AG04450 (cell line): ENCODE results near the gene TNFRSF4. TPM values are rescaled to one million over a fixed set of nuclear protein-coding genes. Genes with fewer than 3 reads are reported as not detected.

Source experiments
- CTCF ChIA-PET: fragments of 300-600, 350-600 bp; formaldehyde crosslinking; extraction: SDS; loops from one replicate; lab custom pipeline; 2022; ENCODE audit warnings: antibody characterized with exemption, inconsistent platforms; lab: Charles Lee
- POLR2A ChIA-PET: fragments of 350-600 bp; formaldehyde crosslinking; extraction: SDS; loops from one replicate; lab custom pipeline; 2021; ENCODE audit warnings: antibody characterized with exemption, inconsistent platforms; lab: Yijun Ruan, JAX
- DNase-seq: peaks from one replicate; pipeline ENCODE4 v3.0.0-alpha.2; 2011; ENCODE audit warnings: low read depth, low spot score
- H3K27ac ChIP-seq: one replicate; pipeline ENCODE4 v1.5.1; 2012; ENCODE audit warnings: low read depth, low read length, control low read depth
- H3K27me3 ChIP-seq: one replicate; pipeline ENCODE4 v1.6.0; 2012; ENCODE audit warnings: low read length; ENCODE audit not compliant: control insufficient read depth, insufficient read depth
- H3K4me3 ChIP-seq: 2 replicates; pipeline ENCODE4 v1.5.1; 2011; ENCODE audit warnings: mild to moderate bottlenecking, low read depth, low read length, control low read depth
- H3K9me3 ChIP-seq: 2 replicates; pipeline ENCODE4 v1.5.1; 2012; ENCODE audit warnings: low read length; ENCODE audit not compliant: control insufficient read depth, insufficient read depth
- CTCF ChIP-seq: IDR thresholded peaks from 2 replicates; pipeline ENCODE4 v1.5.1; 2011; ENCODE audit warnings: low read depth, low read length, control low read depth, inconsistent platforms
- polyA plus RNA-seq: library from polyadenylated mRNA; depleted of rRNA; stranded (reverse); fragments of >200 nt; gene quantifications from 2 replicates; pipeline ENCODE4 v1.2.3, GENCODE V29; 2011

Gene TNFRSF4
- polyA plus RNA-seq, 1 experiment = 0.07 TPM

- DNase-seq = no peak
- CTCF ChIA-PET = no interaction called here
- H3K27me3 ChIP-seq = no peaks in the 10 kb centered on the region
- no peak for TF ChIP-seq CTCF
- H3K4me3 ChIP-seq = no peak overlapping the region
- H3K9me3 ChIP-seq = peaks cover under 1% of the 10 kb centered on the region; the same call in 1 of the 2 replicates
- no peak overlapping the region for H3K27ac ChIP-seq
- POLR2A ChIA-PET = interaction anchor here (0.6 kb wide), 1 partner anchor 98 kb away, joined by 6 read pairs; no protein-coding TSS in a partner anchor
Measured at GRCh38 chr1:1223891-1224290, 9.9 kb upstream of the TNFRSF4 start.

GRCh38 chr1:1223321-1223720 lies 9.4 kb upstream of the TNFRSF4 start:
- no peaks in the 10 kb centered on the region for H3K27me3 ChIP-seq
- H3K4me3 ChIP-seq = no peak overlapping the region
- no peak for TF ChIP-seq CTCF
- CTCF ChIA-PET = no interaction called here
- POLR2A ChIA-PET = no interaction called here
- H3K27ac ChIP-seq = no peak overlapping the region
- H3K9me3 ChIP-seq = peaks cover 6% of the 10 kb centered on the region; the same call in 1 of the 2 replicates
- DNase-seq = no peak

DNA sequence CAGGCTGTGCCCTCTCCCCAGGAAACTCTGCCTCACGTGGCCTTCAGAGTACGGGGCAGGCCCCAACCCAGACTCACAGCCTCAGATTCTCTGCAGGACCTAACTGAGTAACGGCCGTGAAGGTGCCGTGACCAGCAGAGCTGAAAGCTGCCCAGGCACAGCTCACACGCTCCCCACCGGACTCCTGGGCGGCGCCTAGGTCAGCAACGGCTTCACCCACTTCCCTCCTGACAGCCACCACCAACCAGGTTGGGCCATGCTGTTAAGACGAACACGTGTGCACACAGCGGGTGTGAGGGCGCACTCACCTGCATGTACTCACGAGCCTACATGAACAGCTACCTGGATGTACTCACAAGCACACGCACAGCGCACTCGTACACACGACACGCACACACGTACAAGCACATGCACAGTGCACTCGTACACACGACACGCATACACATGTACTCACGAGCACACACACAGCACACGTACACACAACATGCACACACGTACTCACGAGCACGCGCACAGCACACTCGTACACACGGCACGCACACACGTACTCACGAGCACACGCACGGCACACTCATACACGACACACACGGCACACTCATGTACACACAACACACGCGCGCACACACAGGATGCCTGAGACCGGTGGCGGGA lies 8.7 kb upstream of the TNFRSF4 start:
- TF ChIP-seq CTCF = no peak
- POLR2A ChIA-PET = interaction anchor here (0.6 kb wide), 1 partner anchor 180 kb away, joined by 4 read pairs; no protein-coding TSS in a partner anchor
- CTCF ChIA-PET = no interaction called here

GRCh38 chr1:1221887-1222574 lies 8.1 kb upstream of the TNFRSF4 start:
- TF ChIP-seq CTCF = no peak
- POLR2A ChIA-PET = interaction anchor here (0.6 kb wide), 1 partner anchor 181 kb away, joined by 4 read pairs; no protein-coding TSS in a partner anchor
- H3K9me3 ChIP-seq = peaks cover 14% of the 10 kb centered on the region; the same call in 1 of the 2 replicates
- no peak overlapping the region for H3K4me3 ChIP-seq
- H3K27me3 ChIP-seq = no peaks in the 10 kb centered on the region
- CTCF ChIA-PET = no interaction called here
- H3K27ac ChIP-seq = no peak overlapping the region
- DNase-seq = no peak

More for the DNA sequence above, 8.7 kb upstream of the TNFRSF4 start:
- DNase-seq = no peak
- Histone ChIP-seq H3K27ac (no peak overlapping the region), H3K9me3 (peaks cover 11% of the 10 kb centered on the region; the same call in 1 of the 2 replicates), H3K4me3 (no peak overlapping the region), H3K27me3 (no peaks in the 10 kb centered on the region)

DNA sequence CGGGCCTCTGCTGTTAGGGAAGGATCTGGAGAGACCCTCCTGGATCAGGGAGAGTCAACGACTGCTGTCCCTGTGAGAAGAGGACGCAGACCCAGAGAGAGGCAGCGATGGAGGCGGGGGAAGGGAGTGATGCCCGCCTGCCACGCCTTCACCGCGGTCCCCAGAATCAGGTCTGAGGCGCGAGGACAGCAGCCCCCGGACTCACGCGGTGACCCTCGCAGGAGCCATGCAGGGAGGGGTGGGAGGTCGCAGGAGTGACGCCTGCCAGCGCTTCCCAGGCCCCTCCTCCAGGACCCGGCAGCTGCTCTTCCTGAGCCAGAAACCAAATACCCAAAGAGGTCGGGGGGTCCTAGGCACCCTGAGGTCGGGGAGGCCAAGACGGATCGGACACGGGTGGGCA lies 6.2 kb upstream of the TNFRSF4 start:
- no peak for TF ChIP-seq CTCF
- H3K4me3 ChIP-seq = no peak overlapping the region
- peaks cover 14% of the 10 kb centered on the region; the same call in 1 of the 2 replicates for H3K9me3 ChIP-seq
- no peak overlapping the region for H3K27ac ChIP-seq
- no peak for DNase-seq
- ChIA-PET POLR2A (no interaction called here), CTCF (no interaction called here)
- H3K27me3 ChIP-seq = no peaks in the 10 kb centered on the region
